Pons (tissue), 1 donor: ENCODE data around the gene TMCC1.
"Not testable (repeated sequence)": the region's sequence is repeated elsewhere in the genome, so short reads cannot be mapped to it uniquely, and the experiment has no call there.

Source experiments
- DNase-seq: peaks from one replicate; pipeline ENCODE4 v3.0.0-alpha.2; 2016; ENCODE audit warnings: low spot score

TMCC1 gene

DNA sequence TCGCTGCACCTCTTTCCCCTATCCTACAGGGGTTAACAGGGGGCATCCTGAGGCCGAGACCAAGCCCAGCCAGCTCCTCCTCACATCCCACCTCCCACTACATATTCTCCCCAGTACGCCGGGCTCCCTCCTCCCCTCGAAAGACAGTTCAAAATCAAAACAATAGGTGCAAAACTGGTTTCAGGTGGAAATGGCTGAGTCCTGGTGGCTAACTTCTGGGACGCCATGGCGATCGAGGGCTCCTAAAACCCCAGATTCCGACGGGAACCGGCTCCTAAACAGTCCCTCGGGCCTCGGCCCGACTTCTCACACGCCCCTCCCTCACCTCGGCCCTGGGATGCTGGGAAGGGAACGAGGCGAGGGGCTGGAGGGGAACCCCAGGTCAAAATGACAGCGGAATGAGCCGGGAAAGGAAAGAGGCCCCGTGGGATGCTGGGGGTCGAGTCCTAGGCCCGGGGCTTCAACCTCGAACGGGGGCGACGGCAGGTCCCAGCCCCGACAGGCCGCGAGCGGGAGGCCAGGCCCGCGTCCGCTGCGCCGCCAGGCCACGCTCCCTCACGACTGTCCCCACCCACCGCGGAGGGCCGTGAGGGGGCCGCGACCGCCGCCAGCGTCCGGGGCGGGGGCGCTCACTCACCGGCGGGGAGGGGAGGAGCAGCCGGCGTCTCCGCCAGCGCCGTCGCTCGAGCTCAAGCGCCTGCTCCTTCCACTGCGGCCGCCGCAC, 492 bp downstream of the TMCC1 start:
- peak; percentile 32 for DNase-seq

GRCh38 chr3:129892486-129892856, 1.0 kb downstream of the TMCC1 start:
- DNase-seq, result peak; percentile 13

- no peak for DNase-seq
Measured at GRCh38 chr3:129890891-129891290, 2.6 kb downstream of the TMCC1 start.

DNA sequence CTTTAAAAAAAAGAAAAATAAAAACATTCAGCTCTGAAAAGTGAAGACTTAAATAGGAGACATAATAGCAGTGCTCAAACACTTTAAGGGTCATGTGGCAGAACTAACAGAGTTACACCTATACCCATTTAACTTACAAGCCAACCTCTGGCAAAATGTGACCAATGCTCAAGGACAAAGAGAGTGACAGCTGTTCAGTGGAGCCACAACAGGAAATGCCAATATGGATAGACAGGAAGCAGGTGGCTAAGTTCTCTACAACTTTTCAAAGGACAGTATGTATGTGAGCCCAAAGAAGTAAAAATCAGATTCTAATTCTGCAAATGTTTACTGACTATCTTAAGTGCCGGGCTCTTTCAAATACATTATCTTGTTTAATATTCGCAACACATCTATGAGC, 3.4 kb downstream of the TMCC1 start:
- DNase-seq, result no peak

GRCh38 chr3:129888771-129889170, 4.7 kb downstream of the TMCC1 start:
- no peak for DNase-seq

- DNase-seq, result no peak
Measured at GRCh38 chr3:129881261-129881660, 12.2 kb downstream of the TMCC1 start.

DNA sequence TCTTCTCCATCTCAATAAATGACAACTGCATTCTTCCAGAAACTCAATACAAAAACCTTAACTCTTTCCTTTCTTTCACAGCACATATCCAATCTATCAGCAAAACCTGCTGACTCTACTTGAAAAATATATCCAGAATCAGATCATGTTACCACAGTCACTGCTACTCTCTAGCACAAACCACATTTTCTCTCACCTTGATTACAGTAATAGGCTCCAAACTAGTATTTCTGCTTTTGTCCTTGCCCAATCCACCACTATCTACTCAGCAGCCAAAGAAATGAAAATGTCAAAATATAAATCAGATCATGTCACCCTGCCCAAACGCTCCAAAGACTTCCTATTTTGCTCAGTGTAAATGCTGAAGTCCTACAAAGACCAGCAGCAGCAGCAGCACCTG, 15.2 kb downstream of the TMCC1 start:
- DNase-seq, result no peak

GRCh38 chr3:129874479-129874878, 19.0 kb downstream of the TMCC1 start:
- not testable (repeated sequence) for DNase-seq

DNA sequence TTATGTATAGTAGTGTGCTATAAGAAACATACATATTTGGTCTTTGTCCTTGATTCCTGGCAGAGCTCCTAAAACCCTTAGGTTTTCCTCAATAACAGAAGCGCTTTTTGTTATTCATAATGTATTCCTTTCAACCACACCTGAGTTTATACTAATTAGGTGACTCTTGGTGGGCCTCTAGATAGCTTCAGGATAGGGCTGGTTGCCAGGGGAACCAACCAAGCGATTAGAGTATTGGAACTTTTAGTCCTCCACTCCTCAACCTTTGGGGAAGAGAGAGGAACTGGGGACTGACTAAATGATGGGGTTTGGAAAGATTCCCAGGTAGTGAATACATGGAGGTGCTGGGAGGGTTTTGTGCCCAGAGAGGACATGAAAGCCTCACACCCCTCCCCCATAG, 24.6 kb downstream of the TMCC1 start:
- no peak for DNase-seq

GRCh38 chr3:129867506-129868124, 25.9 kb downstream of the TMCC1 start:
- no peak for DNase-seq

GRCh38 chr3:129865806-129866205, 27.7 kb downstream of the TMCC1 start:
- no peak for DNase-seq

GRCh38 chr3:129864519-129864918, 29.0 kb downstream of the TMCC1 start:
- no peak for DNase-seq

GRCh38 chr3:129859272-129859671, 34.2 kb downstream of the TMCC1 start:
- DNase-seq, result no peak

- no peak for DNase-seq
Measured at GRCh38 chr3:129857899-129858298, 35.6 kb downstream of the TMCC1 start.

DNA sequence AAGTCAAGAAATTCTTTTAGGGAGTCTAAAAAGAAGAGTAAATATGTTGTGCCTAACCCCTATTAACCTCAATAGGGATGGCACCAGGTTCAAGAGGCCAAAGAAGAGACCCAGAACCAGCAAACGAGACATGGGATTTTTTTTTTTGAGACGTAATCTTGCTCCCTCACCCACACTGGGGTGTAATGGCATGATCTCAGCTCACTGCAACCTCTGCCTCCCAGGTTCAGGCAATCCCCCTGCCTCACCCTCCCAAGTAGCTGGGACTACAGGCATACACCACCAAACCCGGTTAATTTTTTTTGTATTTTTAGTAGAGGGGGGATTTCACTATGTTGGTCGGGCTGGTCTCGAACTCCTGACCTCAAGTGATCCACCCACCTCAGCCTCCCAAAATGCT, 36.7 kb downstream of the TMCC1 start:
- not testable (repeated sequence) for DNase-seq

DNA sequence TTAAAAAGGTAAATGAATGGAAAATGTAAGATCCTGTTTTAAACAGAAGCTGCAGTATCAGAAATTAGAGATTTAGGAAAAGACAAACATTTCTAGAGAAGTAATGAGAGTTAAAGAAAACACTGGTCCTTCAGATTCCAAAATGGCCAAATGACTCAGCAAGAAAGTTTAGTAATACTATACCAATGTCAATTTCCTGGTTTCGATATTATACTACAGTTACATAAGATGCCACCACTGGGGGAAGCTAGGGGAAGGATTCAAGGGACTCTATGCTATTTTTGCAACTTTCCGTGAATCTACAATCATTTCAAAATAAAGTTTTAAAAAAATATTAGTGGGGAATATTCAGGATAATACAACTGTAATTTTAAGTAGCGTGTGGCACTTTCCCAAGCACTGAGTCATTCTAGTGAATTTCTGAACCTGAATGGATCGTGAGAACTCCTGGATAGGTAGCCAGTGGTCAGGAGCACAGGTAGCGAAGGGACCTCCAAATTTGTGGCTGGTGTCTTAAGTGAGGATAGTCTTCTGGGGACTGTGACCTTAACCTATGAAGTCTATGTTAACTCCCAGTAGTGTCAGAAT, 37.6 kb downstream of the TMCC1 start:
- DNase-seq, result peak; percentile 54

DNA sequence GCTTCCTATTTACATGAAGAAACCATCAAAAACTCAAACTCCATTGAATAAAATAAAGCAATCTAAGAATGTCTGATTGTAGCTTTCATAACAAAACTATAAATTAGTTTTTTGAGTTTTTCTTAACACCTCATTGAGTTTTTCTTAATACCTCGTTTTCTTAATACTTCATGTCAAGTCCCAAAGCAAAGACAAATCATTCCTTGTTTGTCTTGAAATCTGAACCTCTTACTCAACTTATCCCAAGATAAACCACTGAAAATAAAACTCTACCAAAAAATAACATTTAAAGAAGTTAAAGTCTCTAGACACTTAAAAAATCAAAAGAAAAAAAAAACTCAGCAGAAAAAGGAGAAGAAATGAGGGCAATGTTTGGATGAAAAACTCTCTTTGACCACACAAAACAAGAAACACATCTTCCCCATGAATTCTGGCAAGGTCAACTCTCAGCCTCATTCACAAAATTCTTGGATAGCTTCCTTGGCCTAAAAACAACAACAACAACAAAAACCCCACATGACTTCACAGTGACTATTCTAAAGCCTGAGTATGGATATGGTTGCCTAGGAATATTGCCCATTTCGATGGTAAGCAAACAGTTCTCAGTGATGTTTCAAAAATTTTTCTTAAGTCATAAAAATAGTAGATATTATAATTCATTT, 38.2 kb downstream of the TMCC1 start:
- DNase-seq, result peak; percentile 92

GRCh38 chr3:129854460-129854859, 39.1 kb downstream of the TMCC1 start:
- DNase-seq, result no peak

DNA sequence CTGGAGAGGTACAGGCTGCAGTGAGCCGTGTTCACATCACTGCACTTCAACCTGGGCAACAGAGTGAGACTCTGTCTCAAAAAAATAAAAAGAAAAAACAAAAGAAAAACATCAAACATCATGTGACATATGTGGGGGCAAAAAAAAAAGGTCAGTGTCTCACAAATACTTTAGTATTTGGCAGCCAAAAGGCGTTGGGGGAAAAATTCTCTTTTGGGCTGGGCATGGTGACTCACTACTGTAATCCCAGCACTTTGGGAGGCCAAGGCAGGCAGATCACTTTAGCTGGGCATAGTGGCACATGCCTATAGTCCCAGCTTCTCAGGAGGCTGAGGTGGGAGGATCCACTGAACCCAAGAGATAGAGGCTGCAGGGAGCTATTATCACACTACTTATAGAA, 47.6 kb downstream of the TMCC1 start:
- DNase-seq, result no peak

DNA sequence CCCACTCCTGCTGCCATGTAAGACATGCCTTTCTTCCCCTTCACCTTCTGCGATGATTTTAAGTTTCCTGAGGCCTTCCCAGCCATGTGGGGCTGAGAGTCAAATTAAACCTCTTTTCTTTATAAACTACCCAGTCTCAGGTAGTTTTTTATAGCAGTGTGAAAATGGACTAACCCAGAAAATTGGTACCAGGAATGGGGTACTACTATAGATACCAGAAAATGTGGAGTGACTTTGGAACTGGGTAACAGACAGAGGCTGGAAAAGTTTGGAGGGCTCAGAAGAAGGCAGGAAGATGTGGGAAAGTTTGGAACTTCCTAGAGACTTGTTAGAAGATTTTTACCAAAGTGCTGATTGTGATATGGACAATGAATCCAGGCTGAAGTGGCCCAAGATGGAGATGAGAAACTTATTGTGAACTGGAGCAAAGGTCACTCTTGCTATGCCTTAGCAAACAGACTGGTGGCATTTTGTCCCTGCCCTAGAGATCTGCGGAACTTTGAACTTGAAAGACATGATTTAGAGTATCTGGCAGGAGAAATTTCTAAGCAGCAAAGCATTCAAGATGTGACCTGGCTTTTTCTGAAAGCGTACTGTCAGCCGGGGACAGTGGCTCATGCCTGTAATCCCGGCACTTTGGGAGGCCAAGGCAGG, 52.7 kb downstream of the TMCC1 start:
- no peak for DNase-seq

DNA sequence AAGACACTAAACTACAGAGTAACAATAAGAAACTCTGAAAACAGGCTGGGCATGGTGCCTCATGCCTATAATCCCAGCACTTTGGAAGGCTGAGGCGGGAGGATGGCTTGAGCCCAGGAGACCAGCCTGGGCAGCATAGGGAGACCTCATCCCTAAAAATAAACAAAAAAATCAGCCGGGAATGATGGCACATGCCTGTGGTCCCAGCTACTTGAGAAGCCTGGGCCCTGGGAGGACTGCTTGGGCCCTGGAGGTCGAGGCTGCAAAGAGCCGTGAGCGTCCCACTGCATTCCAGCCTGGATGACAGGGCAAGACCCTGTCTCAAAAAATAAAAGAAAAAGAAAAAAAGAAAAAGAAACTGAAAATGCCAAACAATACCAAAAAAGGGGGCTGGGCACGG, 55.4 kb downstream of the TMCC1 start:
- no peak for DNase-seq

- no peak for DNase-seq
Measured at GRCh38 chr3:129837065-129837642, 56.4 kb downstream of the TMCC1 start.
